ENCODE measurements around the gene UVSSA.

DNA sequence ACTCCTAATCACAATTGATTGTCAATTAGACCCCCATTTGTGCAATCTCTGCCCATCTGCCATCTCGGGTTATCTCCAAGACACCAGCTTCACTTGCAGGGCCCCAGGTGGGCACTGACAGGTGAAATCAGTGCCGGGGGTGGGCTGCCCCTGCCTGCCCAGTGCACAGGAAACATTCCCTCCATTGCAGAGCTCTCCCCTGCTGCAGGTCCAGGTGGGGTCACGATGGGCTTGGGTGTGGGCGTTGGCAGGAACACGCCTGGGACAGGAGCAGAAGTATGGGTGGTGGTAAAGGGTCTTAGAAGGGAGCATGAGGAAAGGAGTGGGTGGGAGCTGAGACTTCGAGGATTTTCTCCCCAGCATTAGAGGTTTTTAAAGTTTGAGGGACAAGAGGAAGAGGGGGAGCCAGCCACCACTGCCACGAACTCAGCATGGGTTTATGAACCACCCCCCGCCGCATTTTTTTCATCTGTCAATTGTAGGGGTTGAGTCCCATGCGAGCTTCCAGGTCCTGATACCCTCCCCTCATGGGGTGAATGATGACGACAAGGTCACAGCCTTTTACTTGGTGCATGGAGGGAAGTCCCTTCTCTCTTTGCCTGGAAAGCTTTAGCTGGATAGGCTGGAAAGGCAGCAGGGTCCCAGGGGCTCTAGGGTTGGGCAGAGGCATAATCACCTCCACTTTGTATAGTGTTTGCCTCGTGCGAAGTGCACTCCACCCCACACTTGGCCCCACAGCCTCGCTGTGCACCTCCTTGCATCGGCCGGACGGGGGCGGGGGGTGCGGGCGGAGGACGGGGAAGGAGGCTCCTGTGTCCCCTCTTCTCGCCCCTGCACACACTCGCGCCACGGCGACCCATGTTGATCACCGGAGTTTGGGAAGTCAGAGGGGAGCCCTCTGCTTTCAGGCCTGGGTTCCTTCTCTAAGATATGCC lies 62.8 kb downstream of the UVSSA start:
- TF ChIP-seq POLR2AphosphoS5 (IDR thresholded peaks at IDR 0.05): no peak
- TF ChIP-seq POLR2A (IDR thresholded peaks at IDR 0.05): no peak
- TF ChIP-seq, protein P1, sequence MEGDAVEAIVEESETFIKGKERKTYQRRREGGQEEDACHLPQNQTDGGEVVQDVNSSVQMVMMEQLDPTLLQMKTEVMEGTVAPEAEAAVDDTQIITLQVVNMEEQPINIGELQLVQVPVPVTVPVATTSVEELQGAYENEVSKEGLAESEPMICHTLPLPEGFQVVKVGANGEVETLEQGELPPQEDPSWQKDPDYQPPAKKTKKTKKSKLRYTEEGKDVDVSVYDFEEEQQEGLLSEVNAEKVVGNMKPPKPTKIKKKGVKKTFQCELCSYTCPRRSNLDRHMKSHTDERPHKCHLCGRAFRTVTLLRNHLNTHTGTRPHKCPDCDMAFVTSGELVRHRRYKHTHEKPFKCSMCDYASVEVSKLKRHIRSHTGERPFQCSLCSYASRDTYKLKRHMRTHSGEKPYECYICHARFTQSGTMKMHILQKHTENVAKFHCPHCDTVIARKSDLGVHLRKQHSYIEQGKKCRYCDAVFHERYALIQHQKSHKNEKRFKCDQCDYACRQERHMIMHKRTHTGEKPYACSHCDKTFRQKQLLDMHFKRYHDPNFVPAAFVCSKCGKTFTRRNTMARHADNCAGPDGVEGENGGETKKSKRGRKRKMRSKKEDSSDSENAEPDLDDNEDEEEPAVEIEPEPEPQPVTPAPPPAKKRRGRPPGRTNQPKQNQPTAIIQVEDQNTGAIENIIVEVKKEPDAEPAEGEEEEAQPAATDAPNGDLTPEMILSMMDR (IDR thresholded peaks at IDR 0.05): no peak

All from breast epithelium (tissue), 3 donors.